Stimulated activated CD4-positive, alpha-beta T cell treated with anti-CD3 and anti-CD28 coated beads, Interleukin-2, amount 100 ng/mL, for 48 hours (primary cell): ENCODE data around the gene ARIH1.

Experiments
- DNase-seq, 2 donors: peaks; one replicate each; pipeline ENCODE4 v3.0.0-alpha.2; 2020

ARIH1 gene

GRCh38 chr15:72487070-72487797 is 13.1 kb downstream of the ARIH1 start:
- DNase-seq = no peak

GRCh38 chr15:72488558-72488957 is 14.4 kb downstream of the ARIH1 start:
- DNase-seq = no peak

GRCh38 chr15:72489943-72490554 is 15.9 kb downstream of the ARIH1 start:
- no peak for DNase-seq

DNA sequence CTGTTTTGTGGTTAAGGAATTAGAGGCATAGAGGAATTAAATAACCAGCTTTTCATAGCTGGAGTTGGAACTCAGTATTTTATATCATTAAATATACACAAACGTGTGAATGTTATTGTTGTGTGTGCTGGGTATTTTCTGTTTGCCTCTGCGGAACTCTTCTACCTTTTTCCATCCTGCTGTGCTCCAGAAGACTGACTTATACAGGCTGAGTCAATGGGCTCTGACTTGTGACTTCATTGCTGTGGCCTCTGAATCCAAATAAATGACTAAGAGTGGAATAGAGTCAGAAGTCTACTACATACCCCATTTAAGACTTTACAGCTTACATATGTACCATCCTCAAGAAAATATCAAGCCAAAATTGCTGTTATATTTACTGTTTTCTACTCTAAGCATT is 17.6 kb downstream of the ARIH1 start:
- DNase-seq = no peak

DNA sequence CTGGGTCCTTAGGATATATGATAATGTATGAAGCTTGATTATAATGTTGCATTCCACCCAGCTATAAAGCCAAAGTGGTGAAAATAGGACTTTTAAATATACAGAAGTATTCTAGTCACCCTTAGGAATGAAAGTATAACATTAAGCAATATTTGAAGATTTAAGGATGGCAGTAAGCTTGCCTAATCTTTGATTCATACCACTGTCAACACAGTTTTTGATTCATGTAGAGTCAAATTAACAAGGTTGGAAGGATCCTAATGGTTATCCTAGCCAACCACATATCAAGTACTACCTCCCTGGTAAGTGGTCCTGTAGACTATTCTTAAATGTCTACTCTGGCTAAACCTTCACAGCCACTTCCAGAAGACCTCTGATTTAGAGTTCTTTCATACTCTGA is 18.6 kb downstream of the ARIH1 start:
- DNase-seq = no peak

- no peak for DNase-seq
Observed at GRCh38 chr15:72493220-72493619, 19.1 kb downstream of the ARIH1 start.

GRCh38 chr15:72495007-72495406 is 20.9 kb downstream of the ARIH1 start:
- DNase-seq = no peak

DNA sequence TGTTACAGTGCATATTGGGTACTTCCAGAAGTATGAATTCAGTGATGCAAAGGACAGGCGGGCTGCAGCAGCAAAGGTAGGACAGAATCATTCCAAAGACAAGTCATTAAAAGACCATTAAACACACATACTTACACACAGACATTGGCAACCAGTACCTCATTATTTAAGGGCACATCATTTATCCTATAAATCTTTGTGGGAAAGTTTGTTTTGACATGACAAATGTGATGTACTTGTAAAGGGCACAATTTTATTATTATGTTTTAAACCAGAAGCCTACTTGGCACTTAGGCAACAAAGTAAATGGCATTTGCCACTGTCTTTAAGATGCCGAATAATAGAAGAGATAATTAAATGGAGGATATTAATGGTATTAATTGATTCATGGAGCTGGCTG is 22.7 kb downstream of the ARIH1 start:
- no peak for DNase-seq

- no peak for DNase-seq
Observed at GRCh38 chr15:72497402-72497801, 23.3 kb downstream of the ARIH1 start.

DNA sequence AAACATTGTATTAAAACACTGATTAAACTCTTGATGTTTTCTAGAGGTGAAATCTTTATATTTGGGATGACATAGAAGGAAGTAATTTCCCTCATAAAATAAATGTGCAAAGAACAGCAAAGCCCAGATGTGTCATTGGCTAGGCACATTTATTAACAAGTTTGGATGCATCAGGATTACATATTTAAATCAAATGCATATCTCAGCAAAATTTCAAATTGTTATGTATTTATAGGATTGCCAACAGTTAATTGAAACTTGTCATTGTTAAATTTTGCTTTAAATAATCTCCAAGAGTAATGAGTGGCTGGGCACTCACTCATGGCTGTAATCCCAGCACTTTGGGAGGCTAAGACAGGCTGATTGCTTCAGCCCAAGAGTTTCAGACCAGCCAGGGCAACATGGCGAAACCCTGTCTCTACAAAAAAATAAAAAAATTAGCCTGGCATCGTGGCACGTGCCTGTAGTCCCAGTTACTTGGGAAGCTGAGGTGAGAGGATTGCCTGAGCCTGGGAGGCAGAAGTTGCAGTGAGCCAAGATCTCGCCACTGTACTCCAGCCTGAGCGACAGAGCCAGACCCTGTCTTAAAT is 28.2 kb downstream of the ARIH1 start:
- DNase-seq = no peak

- DNase-seq = no peak
Observed at GRCh38 chr15:72503147-72503546, 29.0 kb downstream of the ARIH1 start.

- no peak for DNase-seq
Observed at GRCh38 chr15:72507402-72508092, 33.4 kb downstream of the ARIH1 start.

GRCh38 chr15:72509484-72509883 is 35.4 kb downstream of the ARIH1 start:
- no peak for DNase-seq

GRCh38 chr15:72511536-72511935 is 37.4 kb downstream of the ARIH1 start:
- DNase-seq = no peak

DNA sequence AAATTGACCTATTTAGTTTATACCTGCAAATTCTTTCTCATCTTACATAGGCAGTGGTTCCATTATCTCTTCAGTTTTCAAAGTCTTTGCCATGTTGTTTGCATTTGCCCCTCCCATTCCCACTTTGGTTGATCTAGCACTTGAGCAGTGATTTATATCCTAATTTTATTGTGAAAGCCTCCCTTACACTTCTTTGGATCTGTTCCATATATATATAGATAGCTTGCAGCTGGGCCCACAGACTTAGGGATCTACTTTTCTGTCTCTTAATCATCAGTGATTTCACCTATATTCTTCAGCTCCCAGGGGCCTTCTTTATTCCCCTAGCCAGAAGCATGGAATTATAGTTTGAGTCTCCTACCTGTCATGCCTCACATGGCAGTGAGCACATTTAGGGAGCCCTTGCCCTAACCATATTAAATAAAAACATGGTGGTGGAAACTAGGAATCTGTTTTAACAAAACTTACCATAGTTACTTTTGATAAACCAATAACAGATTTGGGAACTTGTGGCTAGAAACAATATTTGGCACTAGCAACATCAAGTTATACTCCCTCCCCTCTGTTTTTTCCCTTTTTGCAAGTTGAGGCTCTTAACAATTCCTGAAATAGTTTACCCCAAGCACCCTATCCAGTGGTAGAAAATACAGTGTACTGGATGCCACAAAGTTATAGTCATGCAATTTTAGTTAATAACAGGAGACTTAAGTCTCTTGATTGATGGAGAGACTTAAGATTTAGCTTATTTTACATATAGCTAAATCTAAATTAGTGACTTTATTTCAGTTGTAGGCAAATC is 41.7 kb downstream of the ARIH1 start:
- DNase-seq = no peak

GRCh38 chr15:72516777-72517176 is 42.6 kb downstream of the ARIH1 start:
- no peak for DNase-seq

DNA sequence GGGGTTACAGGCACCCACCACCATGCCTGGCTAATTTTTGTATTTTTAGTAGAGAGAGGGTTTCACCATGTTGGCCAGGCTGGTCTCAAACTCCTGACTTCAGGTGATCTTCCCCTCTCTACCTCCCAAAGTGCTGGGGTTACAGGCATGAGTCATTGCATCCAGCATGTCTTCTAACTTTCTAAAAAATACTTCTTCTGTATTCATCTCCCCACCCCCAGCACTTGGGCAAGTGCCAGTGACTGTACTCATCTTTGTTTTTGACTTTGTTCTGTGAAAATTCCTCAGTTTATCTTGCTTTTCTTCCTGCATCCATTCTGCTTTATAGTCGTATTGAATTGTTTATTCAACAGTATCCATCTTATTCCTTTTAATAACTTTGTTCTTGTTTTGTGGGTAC is 47.6 kb downstream of the ARIH1 start:
- no peak for DNase-seq

DNA sequence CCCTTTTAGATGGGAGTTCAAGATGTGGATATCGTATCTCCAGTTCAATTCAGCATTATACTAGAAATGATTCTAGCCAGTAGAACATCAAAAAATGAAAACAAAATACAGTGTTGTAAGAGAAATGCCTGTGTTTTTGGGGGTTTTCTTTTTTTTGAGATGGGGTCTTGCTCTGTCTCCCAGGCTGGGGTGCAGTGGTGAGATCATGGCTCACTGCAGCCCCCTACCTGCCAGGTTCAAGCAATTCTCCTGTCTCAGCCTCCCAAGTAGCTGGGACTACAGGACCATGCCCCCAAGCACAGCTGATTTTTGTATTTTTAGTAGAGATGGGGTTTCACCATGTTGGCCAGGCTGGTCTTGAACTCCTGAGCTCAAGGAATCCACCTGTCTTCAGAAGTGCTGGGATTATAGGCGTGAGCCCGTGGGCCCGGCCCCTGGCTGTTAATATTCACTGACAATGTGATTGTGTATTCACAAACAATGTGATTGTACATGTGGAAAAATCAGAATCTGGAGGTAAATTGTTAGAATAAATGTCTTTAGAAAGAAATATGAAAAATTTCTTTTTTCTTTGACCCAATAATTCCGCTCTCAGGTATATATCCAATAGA is 59.0 kb downstream of the ARIH1 start:
- no peak for DNase-seq

DNA sequence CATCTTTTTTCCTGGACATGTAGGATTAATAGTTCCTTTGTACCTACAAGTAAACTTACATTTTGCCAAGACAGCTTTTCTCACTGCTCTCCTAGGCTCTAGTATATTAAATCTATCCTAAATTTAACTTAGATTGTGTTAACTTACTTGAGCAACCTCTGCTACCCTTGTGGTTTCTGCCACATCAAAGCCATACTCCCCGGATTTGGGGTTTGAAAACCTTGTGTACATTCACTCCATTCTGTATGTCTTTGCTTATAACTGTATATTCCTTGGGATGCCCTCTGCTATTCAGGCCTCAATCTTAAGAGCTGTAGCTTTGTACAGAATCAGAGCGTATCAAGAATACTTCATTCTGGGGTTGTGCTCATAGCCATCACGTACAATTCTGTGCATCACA is 60.4 kb downstream of the ARIH1 start:
- no peak for DNase-seq

GRCh38 chr15:72535911-72536310 is 61.8 kb downstream of the ARIH1 start:
- DNase-seq = no peak

DNA sequence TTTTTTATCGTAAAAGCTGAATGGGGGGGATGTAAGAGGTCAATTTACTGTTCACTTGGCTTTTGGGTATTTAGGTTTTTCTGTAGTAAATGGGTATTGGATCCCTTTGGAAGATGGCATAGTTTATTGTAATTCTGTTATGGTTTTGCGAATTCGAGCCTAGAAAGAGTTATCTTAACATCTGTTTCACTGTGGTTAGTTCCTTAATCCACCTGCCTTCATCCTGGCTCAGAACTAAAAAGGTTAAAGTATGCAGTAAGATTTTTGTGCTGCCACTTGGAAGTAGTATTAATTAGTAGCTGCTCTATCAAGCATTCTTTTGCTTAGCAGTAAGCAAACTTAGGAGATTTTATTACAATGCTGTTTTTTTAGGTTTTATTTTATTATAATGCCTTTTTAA is 62.4 kb downstream of the ARIH1 start:
- no peak for DNase-seq

DNA sequence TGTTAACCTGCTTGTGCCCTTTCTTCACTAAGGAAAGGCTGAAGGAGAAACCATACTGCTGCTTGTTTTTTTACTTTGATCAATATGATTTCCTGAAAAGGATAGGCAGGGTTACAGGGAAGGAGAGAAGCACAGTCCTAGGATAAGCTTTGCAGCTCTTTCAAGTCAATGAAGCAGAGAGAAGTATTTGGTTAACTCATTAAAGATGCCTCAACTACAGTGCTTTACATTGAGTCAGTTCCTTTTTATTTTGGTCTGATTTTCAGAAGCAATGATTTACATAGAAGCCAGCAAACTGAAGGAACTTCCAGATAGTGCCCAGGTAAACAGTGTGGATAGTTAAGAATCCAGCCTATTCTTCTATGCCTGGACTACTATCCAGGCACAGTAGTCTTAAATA is 64.8 kb downstream of the ARIH1 start:
- no peak for DNase-seq
